Measurements from ENCODE around the gene NR2F1-AS1. TPM values are rescaled to one million over a fixed set of nuclear protein-coding genes. Genes with fewer than 3 reads are reported as not detected.

Gene NR2F1-AS1
- total RNA-seq, 2 donors from 2014 or later, result 1.4 to 3.3 TPM

- H3K36me3 Mint-ChIP-seq (ENCODE audit: low read depth), result no peaks in the 10 kb centered on the region
- H3K27me3 Mint-ChIP-seq (ENCODE audit: insufficient read depth), result peaks cover 95% of the 10 kb centered on the region
- peak overlapping the region; percentile 51 for H3K4me3 Mint-ChIP-seq
- H3K36me3 ChIP-seq (ENCODE audit: control insufficient read depth, insufficient read depth, low read length), result no peaks in the 10 kb centered on the region
- H3K9me3 ChIP-seq (ENCODE audit: control insufficient read depth, low read length), result no peaks in the 10 kb centered on the region
- peak; percentile 81 for DNase-seq
- no peaks in the 10 kb centered on the region for H3K9me3 Mint-ChIP-seq
- H3K27ac Mint-ChIP-seq, result no peak overlapping the region
- no peak overlapping the region for H3K9ac ChIP-seq (ENCODE audit: extremely low read depth, low read length, poor library complexity, severe bottlenecking)
- peaks cover 98% of the 10 kb centered on the region for H3K27me3 ChIP-seq (ENCODE audit: control insufficient read depth, insufficient read depth, low read length, poor library complexity, severe bottlenecking)
- 7 to 17% methylated on average over 26 to 32 of the region's 32 CpGs for WGBS, 2 experiments (ENCODE audit: insufficient coverage in 1 of 2, insufficient read length in 1 of 2)
- no peak overlapping the region for H3K27ac ChIP-seq (ENCODE audit: low read depth, low read length)
- TF ChIP-seq, protein P1, sequence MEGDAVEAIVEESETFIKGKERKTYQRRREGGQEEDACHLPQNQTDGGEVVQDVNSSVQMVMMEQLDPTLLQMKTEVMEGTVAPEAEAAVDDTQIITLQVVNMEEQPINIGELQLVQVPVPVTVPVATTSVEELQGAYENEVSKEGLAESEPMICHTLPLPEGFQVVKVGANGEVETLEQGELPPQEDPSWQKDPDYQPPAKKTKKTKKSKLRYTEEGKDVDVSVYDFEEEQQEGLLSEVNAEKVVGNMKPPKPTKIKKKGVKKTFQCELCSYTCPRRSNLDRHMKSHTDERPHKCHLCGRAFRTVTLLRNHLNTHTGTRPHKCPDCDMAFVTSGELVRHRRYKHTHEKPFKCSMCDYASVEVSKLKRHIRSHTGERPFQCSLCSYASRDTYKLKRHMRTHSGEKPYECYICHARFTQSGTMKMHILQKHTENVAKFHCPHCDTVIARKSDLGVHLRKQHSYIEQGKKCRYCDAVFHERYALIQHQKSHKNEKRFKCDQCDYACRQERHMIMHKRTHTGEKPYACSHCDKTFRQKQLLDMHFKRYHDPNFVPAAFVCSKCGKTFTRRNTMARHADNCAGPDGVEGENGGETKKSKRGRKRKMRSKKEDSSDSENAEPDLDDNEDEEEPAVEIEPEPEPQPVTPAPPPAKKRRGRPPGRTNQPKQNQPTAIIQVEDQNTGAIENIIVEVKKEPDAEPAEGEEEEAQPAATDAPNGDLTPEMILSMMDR (conservative IDR thresholded peaks at IDR 0.05), result no peak
- no peaks in the 10 kb centered on the region for H3K4me1 ChIP-seq (ENCODE audit: control insufficient read depth, insufficient read depth, low read length)
- peak overlapping the region; percentile 56 for H3K4me3 ChIP-seq (ENCODE audit: low read length)
- H3K4me1 Mint-ChIP-seq, result peaks cover 21% of the 10 kb centered on the region
These were observed 9.7 kb downstream of the NR2F1-AS1 start for GRCh38 chr5:93571114-93571949.

- H3K9me3 Mint-ChIP-seq, result no peaks in the 10 kb centered on the region
- Histone ChIP-seq H3K27me3 (ENCODE audit: control insufficient read depth, insufficient read depth, low read length, poor library complexity, severe bottlenecking) (peaks cover 94% of the 10 kb centered on the region), H3K4me3 (ENCODE audit: low read length) (peak overlapping the region; percentile 37), H3K27ac (ENCODE audit: low read depth, low read length) (no peak overlapping the region), H3K9ac (ENCODE audit: extremely low read depth, low read length, poor library complexity, severe bottlenecking) (no peak overlapping the region), H3K36me3 (ENCODE audit: control insufficient read depth, insufficient read depth, low read length) (no peaks in the 10 kb centered on the region), H3K9me3 (ENCODE audit: control insufficient read depth, low read length) (no peaks in the 10 kb centered on the region), H3K4me1 (ENCODE audit: control insufficient read depth, insufficient read depth, low read length) (no peaks in the 10 kb centered on the region)
- no peaks in the 10 kb centered on the region for H3K36me3 Mint-ChIP-seq (ENCODE audit: low read depth)
- peaks cover 89% of the 10 kb centered on the region for H3K27me3 Mint-ChIP-seq (ENCODE audit: insufficient read depth)
- no peak overlapping the region for H3K27ac Mint-ChIP-seq
- peak; percentile 84 for DNase-seq
- 5 to 9% methylated on average over 18 to 70 of the region's 70 CpGs for WGBS, 2 experiments (ENCODE audit: insufficient coverage in 1 of 2, insufficient read length in 1 of 2)
- TF ChIP-seq, protein P1 (conservative IDR thresholded peaks at IDR 0.05), result peak; percentile 45
- peak overlapping the region; percentile 51 for H3K4me3 Mint-ChIP-seq
- H3K4me1 Mint-ChIP-seq, result peaks cover 21% of the 10 kb centered on the region
These were observed 10.5 kb downstream of the NR2F1-AS1 start for GRCh38 chr5:93570294-93571113.

- Mint-ChIP-seq H3K27ac (no peak overlapping the region), H3K36me3 (ENCODE audit: low read depth) (no peaks in the 10 kb centered on the region), H3K4me1 (peaks cover 21% of the 10 kb centered on the region), H3K27me3 (ENCODE audit: insufficient read depth) (peaks cover 79% of the 10 kb centered on the region), H3K4me3 (peak overlapping the region; percentile 51), H3K9me3 (no peaks in the 10 kb centered on the region)
- peak; percentile 66 for DNase-seq
- Histone ChIP-seq H3K4me1 (ENCODE audit: control insufficient read depth, insufficient read depth, low read length) (no peaks in the 10 kb centered on the region), H3K27ac (ENCODE audit: low read depth, low read length) (no peak overlapping the region), H3K27me3 (ENCODE audit: control insufficient read depth, insufficient read depth, low read length, poor library complexity, severe bottlenecking) (peaks cover 84% of the 10 kb centered on the region), H3K9ac (ENCODE audit: extremely low read depth, low read length, poor library complexity, severe bottlenecking) (no peak overlapping the region), H3K9me3 (ENCODE audit: control insufficient read depth, low read length) (no peaks in the 10 kb centered on the region), H3K4me3 (ENCODE audit: low read length) (peak overlapping the region; percentile 37), H3K36me3 (ENCODE audit: control insufficient read depth, insufficient read depth, low read length) (no peaks in the 10 kb centered on the region)
- TF ChIP-seq, protein P1 (conservative IDR thresholded peaks at IDR 0.05), result no peak
- 30 to 45% methylated on average over 12 to 13 of the region's 13 CpGs for WGBS, 2 experiments (ENCODE audit: insufficient coverage in 1 of 2, insufficient read length in 1 of 2)
These were observed 11.5 kb downstream of the NR2F1-AS1 start for GRCh38 chr5:93569300-93570160.

Data from endodermal cell (in vitro differentiated cells).